BLaER1 treated with 17β-estradiol and CSF1 and Interleukin-3, amounts not matched to agents 10 nM and 100 nM (cell line): ENCODE results near the gene CDH2.

Experiments
- H3K27ac ChIP-seq, 11 experiments: shearing (Covaris generic); formaldehyde crosslinking; 2 replicates each; pipeline ENCODE4 v1.8.1; 2022
- H3K27me3 ChIP-seq, 11 experiments: shearing (Covaris generic); formaldehyde crosslinking; 2 replicates each; pipeline ENCODE4 v1.8.1; 2022
- H3K36me3 ChIP-seq, 11 experiments: shearing (Covaris generic); formaldehyde crosslinking; 2 replicates each; pipeline ENCODE4 v1.8.1; 2022
- H3K4me1 ChIP-seq, 10 experiments: shearing (Covaris generic); formaldehyde crosslinking; 2 replicates each; pipeline ENCODE4 v1.8.1; 2022
- H3K4me2 ChIP-seq, 11 experiments: shearing (Covaris generic); formaldehyde crosslinking; 2 replicates each; pipeline ENCODE4 v1.8.1; 2022
- H3K4me3 ChIP-seq, 10 experiments: shearing (Covaris generic); formaldehyde crosslinking; 2 replicates each; pipeline ENCODE4 v1.8.1; 2022
- H3K9ac ChIP-seq, 11 experiments: shearing (Covaris generic); formaldehyde crosslinking; 2 replicates each; pipeline ENCODE4 v1.8.1; 2022
- H3K9me3 ChIP-seq, 11 experiments: shearing (Covaris generic); formaldehyde crosslinking; replicated peaks in 1 of 11; 2 replicates each; pipeline ENCODE4 v1.8.1; 2022
- H4K20me1 ChIP-seq, 11 experiments: shearing (Covaris generic); formaldehyde crosslinking; 2 replicates each; pipeline ENCODE4 v1.8.1; 2022
- Cebpa-rat ChIP-seq, 11 experiments: shearing (Covaris generic); IDR thresholded peaks; 2 replicates each; pipeline ENCODE4 v1.8.1; 2022

CDH2 gene

GRCh38 chr18:28150925-28151324 is 26.0 kb downstream of the CDH2 start:
- Histone ChIP-seq H4K20me1 (no peaks in the 10 kb centered on the region), H3K36me3 (no peaks in the 10 kb centered on the region), H3K27me3 (no peaks in the 10 kb centered on the region), H3K4me2 (peak overlapping the region in 5 of 11 experiments; percentile 5 to 35 (median 11); a peak in 1 of 22 replicates), H3K27ac (no peak overlapping the region), H3K4me3 (no peak overlapping the region), H3K4me1 (peaks cover 7 to 27% (median 18%) of the 10 kb centered on the region in 10 experiments; a peak in 19 of 20 replicates), H3K9me3 (no peaks in the 10 kb centered on the region), H3K9ac (no peak overlapping the region)
- TF ChIP-seq Cebpa-rat (IDR thresholded peaks at IDR 0.05): no peak

- H3K9ac ChIP-seq: no peak overlapping the region
- no peak overlapping the region for H3K4me3 ChIP-seq
- no peak overlapping the region for H3K4me2 ChIP-seq
- no peak for TF ChIP-seq Cebpa-rat (IDR thresholded peaks at IDR 0.05)
- no peaks in the 10 kb centered on the region for H3K27me3 ChIP-seq
- no peaks in the 10 kb centered on the region for H4K20me1 ChIP-seq
- H3K27ac ChIP-seq: no peak overlapping the region
- H3K36me3 ChIP-seq: no peaks in the 10 kb centered on the region
- no peaks in the 10 kb centered on the region for H3K9me3 ChIP-seq
- peaks cover 7 to 27% (median 18%) of the 10 kb centered on the region in 10 experiments; a peak in 19 of 20 replicates for H3K4me1 ChIP-seq
Measured at GRCh38 chr18:28149810-28150420, 27.0 kb downstream of the CDH2 start.

DNA sequence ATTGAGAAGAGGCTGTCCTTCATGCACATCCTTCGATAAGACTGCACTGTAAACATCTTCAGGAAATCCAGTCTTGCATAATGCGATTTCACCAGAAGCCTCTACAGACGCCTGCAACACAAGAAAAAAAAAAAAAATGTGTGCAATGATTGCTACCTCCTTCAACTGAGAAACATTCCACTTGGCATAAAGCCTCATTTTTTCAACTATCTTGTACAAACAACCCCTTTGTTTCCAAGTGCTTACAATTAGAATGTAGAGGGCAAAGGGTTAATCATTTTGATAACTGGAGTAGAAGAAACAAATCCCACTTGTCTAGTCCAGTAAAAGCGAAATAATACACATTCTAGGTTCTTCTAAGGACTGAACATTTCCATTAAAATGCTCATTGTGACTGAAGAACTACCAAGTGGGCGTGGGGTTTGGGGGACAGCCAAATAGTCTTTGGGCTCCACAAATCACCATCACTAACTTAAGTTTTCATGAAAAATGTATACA is 29.2 kb downstream of the CDH2 start:
- peak overlapping the region in 7 of 11 experiments; percentile 9 to 45 (median 29); a peak in 5 of 22 replicates for H3K4me2 ChIP-seq
- H3K4me3 ChIP-seq: no peak overlapping the region
- H3K27me3 ChIP-seq: no peaks in the 10 kb centered on the region
- TF ChIP-seq Cebpa-rat (IDR thresholded peaks at IDR 0.05): peak in 2 of 11 experiments; percentile 34 to 40; a peak in 1 of 22 replicates
- H3K36me3 ChIP-seq: no peaks in the 10 kb centered on the region
- peak overlapping the region in 3 of 11 experiments; percentile 14 to 57 (median 27); a peak in 4 of 22 replicates for H3K27ac ChIP-seq
- H3K9me3 ChIP-seq: no peaks in the 10 kb centered on the region
- peaks cover 6 to 19% (median 11%) of the 10 kb centered on the region in 10 experiments; a peak in 19 of 20 replicates for H3K4me1 ChIP-seq
- no peaks in the 10 kb centered on the region for H4K20me1 ChIP-seq
- H3K9ac ChIP-seq: no peak overlapping the region

GRCh38 chr18:28143725-28144124 is 33.2 kb downstream of the CDH2 start:
- TF ChIP-seq Cebpa-rat (IDR thresholded peaks at IDR 0.05): no peak
- peaks cover 0 to 10% (median 0%) of the 10 kb centered on the region in 10 experiments; a peak in 5 of 20 replicates for H3K4me1 ChIP-seq
- no peaks in the 10 kb centered on the region; a peak in 1 of 22 replicates for H3K36me3 ChIP-seq
- H3K9me3 ChIP-seq: no peaks in the 10 kb centered on the region
- H3K4me3 ChIP-seq: no peak overlapping the region
- no peak overlapping the region for H3K9ac ChIP-seq
- H3K27me3 ChIP-seq: no peaks in the 10 kb centered on the region
- H3K4me2 ChIP-seq: no peak overlapping the region
- H4K20me1 ChIP-seq: no peaks in the 10 kb centered on the region
- no peak overlapping the region for H3K27ac ChIP-seq

- Histone ChIP-seq H3K4me3 (no peak overlapping the region), H3K4me1 (peaks cover 5 to 25% (median 12%) of the 10 kb centered on the region in 10 experiments; a peak in 18 of 20 replicates), H3K9me3 (no peaks in the 10 kb centered on the region), H3K9ac (no peak overlapping the region), H3K27me3 (no peaks in the 10 kb centered on the region), H4K20me1 (no peaks in the 10 kb centered on the region), H3K27ac (no peak overlapping the region), H3K4me2 (no peak overlapping the region), H3K36me3 (no peaks in the 10 kb centered on the region; a peak in 1 of 22 replicates)
- no peak for TF ChIP-seq Cebpa-rat (IDR thresholded peaks at IDR 0.05)
Measured at GRCh38 chr18:28138816-28139215, 38.1 kb downstream of the CDH2 start.

GRCh38 chr18:28136071-28136470 is 40.9 kb downstream of the CDH2 start:
- H3K4me1 ChIP-seq: peaks cover 5 to 25% (median 12%) of the 10 kb centered on the region in 10 experiments; a peak in 18 of 20 replicates
- no peaks in the 10 kb centered on the region for H3K9me3 ChIP-seq
- H3K4me3 ChIP-seq: no peak overlapping the region
- H3K27ac ChIP-seq: peak overlapping the region in 5 of 11 experiments; percentile 15 to 63 (median 61); a peak in 9 of 22 replicates
- no peak overlapping the region for H3K9ac ChIP-seq
- H3K36me3 ChIP-seq: no peaks in the 10 kb centered on the region; a peak in 1 of 22 replicates
- peak overlapping the region; percentile 22 to 64 (median 46); a peak in 19 of 22 replicates for H3K4me2 ChIP-seq
- no peak for TF ChIP-seq Cebpa-rat (IDR thresholded peaks at IDR 0.05)
- H3K27me3 ChIP-seq: no peaks in the 10 kb centered on the region
- no peaks in the 10 kb centered on the region for H4K20me1 ChIP-seq

DNA sequence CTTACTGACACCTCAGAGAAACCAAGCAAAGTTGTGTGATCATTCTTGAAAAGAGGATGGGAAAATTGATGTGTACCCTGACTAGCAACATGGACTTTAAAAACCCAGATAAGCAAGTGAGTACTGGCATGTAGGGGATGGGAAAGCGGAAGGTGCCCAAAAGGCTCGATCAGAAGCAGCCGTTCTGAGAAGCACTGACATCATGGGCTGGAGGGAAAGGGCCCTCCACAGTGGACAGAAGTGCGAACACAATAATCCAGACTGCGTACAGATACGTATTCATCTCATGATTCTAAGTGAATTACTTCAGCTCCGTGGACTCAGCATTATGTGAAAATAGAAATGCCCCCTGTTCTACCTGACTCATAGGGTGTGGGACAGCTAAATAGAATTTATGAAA is 42.2 kb downstream of the CDH2 start:
- Histone ChIP-seq H3K4me3 (no peak overlapping the region), H3K4me1 (peaks cover 5 to 25% (median 12%) of the 10 kb centered on the region in 10 experiments; a peak in 18 of 20 replicates), H3K4me2 (no peak overlapping the region; a peak in 1 of 22 replicates), H3K36me3 (no peaks in the 10 kb centered on the region), H3K27ac (peak overlapping the region in 2 of 11 experiments; percentile 1 to 8; a peak in 2 of 22 replicates), H3K27me3 (no peaks in the 10 kb centered on the region), H3K9me3 (no peaks in the 10 kb centered on the region), H3K9ac (no peak overlapping the region), H4K20me1 (no peaks in the 10 kb centered on the region)
- no peak for TF ChIP-seq Cebpa-rat (IDR thresholded peaks at IDR 0.05)

- TF ChIP-seq Cebpa-rat (IDR thresholded peaks at IDR 0.05): no peak
- Histone ChIP-seq H3K27ac (no peak overlapping the region), H4K20me1 (no peaks in the 10 kb centered on the region), H3K4me3 (no peak overlapping the region), H3K27me3 (no peaks in the 10 kb centered on the region), H3K4me1 (peaks cover 5 to 25% (median 12%) of the 10 kb centered on the region in 10 experiments; a peak in 18 of 20 replicates), H3K9ac (no peak overlapping the region), H3K4me2 (no peak overlapping the region), H3K36me3 (no peaks in the 10 kb centered on the region), H3K9me3 (no peaks in the 10 kb centered on the region)
Measured at GRCh38 chr18:28132084-28132483, 44.8 kb downstream of the CDH2 start.

DNA sequence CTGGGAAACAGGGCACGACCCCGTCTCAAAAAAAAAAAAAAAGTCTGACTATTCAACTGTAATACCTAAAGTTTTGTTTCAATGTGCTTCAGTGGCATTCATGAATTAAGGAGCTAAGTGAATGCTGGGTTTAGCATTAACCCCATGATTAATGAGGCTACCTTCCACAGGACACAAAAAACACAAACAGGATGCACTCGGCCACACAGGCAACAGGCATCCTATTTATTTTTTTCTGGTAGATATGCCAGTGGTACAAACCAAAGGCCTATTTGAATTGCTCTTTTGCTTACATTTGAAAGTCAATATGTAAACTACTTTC is 48.3 kb downstream of the CDH2 start:
- no peak overlapping the region for H3K4me2 ChIP-seq
- H3K4me1 ChIP-seq: no peaks in the 10 kb centered on the region
- no peak overlapping the region for H3K9ac ChIP-seq

More for the DNA sequence above, 48.3 kb downstream of the CDH2 start:
- no peaks in the 10 kb centered on the region for H3K9me3 ChIP-seq
- no peak overlapping the region for H3K4me3 ChIP-seq
- no peak overlapping the region for H3K27ac ChIP-seq
- TF ChIP-seq Cebpa-rat (IDR thresholded peaks at IDR 0.05): no peak
- H3K36me3 ChIP-seq: no peaks in the 10 kb centered on the region
- no peaks in the 10 kb centered on the region for H4K20me1 ChIP-seq
- H3K27me3 ChIP-seq: no peaks in the 10 kb centered on the region
